ENCODE data around the gene HEYL.
"Not testable (repeated sequence)": the region's sequence is repeated elsewhere in the genome, so short reads cannot be mapped to it uniquely, and the experiment has no call there.

Gene HEYL

DNA sequence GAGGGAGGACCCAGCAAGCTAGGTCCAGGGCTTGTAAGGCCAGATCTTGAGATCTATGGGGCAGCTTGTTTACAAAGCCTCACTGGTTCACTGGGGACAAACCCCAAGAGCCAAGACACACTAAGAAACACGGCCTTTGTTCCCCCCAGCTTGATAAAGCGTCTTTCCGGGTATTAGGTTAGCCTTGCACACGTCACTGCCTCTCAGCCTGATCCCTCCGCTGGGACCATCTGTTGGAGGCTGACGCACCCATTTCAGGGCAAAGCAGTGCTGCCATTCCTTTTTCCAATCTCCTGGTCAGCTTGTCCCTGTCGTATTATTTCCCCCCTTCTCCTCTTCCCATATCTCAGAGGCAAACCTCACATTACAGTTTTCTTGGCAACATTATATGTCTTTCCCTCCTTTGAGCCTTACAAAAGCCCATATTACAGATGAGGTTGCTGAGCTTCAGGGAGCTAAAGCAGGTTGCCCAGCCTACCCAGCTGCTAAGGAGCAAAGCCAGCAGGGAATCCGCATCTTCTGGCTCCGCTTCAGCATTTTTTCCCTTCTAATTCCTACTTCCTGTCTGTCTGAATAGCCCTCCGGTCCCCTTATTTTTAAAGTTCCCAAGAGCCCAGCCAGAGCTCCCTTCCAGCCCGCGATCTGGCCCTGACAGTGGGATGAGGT is 4.1 kb downstream of the HEYL start:
- no peak for DNase-seq

DNA sequence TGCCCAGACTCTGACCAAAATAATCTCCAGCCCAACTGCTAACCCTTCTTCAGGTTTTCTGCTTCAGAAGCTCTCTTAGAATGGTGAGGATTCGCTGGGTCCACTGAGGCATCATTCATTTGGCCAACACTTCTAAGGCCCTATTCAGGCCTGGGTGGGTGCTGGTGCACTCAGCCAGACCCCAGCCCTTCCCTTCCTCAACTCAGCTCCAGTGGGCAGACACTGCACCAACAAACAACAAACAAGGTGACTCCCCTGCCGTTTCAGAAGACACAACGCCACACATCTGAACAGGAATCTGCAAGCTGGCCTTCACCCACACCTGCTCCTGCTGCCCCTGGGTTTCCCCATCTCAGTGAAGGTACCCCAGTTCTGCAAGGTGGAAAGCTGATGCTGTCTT is 6.0 kb downstream of the HEYL start:
- DNase-seq = no peak

DNA sequence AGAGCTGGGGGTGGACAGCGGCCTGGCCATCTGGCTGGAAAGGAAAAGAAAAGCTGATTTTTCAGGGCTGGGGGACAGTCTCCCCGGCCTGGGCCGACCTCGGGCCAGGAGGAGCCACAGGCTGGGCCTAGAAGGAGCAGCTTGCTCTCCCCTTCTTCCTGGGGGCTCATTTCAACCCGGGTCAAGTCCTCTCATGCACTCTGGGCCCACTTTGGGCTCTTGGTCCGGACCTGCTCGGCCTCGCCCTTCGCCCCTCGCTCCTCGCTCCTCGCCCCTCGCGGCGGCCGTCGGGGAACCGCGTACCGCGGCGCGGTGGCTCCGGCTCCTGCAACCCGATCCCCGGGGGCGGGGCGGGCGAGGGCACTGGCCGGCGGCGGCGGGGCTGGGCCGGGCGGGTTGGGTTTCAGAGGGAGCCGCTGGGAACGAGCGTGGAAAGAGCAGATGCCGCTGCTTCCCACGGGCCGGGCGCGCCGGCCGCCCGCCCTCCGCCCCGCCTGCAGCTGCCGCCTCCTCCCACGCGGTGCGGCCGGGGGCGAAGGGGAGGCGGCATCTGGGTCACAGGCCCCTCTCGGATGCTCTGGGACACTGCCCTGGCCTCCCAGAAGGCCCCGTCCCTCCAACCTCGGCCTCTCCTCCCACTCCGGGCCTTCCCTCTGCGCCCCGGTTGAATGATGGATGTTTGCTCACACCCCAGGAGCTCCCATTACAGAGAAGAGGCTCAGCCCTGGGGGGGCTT is 6.6 kb downstream of the HEYL start:
- no peak for DNase-seq

DNA sequence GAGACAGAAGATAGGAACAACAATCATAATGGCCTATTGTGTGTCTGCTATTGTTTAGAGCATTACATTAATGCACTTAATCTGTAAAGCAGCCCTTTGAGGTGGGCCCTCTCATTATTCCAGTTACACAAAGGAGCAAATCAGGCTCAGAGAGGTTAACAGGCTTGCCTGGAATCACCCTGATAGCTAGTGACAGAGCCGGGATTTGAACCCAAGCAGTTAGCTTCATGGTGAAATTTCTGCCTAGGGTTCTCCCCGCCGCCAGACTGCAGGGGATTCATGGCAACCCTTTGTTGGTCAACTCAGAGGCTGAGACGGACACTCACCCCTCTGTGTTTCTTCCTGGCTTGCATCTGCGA is 7.1 kb downstream of the HEYL start:
- DNase-seq = no peak

DNA sequence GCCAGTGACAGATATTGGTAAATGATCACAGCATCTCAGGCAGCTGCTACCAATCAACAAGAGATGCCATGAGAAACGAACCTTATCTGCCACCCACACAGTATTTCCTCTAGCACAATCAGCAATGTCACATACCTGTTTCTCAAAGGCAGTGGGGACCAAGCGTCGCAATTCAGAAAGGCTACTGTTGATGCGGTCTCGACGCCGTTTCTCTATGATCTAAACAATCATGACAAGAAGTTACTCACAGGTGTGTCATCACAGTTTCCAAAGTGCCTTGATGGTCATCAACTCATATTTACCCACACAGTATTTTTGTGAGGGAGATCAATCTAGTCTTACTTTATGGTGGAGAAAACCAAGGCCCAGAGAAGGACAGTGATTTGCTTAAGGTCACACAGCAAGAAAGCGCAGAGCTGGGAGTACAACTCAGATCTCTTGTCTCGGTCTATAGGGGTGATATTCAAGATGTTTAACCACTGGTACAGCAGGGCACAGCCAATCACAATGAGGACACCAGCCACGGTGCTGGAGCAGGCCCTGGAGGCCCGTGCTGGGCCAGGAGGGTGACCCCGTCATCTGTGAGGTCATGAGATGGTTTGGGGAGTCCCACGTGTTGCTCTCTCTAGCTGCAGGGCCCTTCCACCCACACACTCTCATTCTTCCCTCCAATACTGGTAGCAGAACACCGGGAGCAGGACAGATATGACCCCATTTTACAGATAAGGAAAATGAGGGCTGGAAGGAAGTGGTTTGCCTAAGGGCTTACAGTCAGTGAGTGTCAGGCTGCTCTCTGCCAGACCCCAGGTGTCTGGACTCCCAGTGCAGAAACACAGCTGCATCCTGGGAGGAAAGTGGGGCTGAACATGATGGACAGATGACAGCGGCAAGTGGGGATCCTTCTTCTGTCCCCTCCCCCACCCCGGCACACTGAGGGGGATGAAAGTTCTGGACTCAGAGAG is 7.8 kb downstream of the HEYL start:
- DNase-seq = no peak

DNA sequence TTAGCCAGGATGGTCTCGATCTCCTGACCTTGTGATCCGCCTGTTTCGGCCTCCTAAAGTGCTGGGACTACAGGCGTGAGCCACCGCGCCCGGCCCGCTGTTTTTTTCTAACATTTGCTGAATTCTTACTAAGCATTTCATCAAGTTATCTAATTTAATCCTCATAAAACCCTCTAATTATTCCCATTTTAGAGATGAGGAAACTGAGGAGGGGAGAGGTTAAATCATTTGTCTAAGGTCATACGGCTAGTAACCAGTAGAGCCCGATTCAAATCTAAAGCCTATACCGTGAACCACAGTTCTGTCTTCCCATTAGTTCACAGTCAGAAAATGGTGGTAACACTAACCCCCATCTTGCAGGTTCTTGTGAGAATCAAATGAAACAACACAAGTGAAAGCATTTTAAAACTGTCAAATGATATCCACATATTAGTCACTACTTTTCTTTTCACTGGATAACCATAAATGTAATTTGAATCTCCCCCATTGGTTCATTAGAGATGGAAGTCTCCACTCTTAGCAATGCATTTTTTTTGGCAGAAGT is 10.6 kb downstream of the HEYL start:
- DNase-seq = no peak

DNA sequence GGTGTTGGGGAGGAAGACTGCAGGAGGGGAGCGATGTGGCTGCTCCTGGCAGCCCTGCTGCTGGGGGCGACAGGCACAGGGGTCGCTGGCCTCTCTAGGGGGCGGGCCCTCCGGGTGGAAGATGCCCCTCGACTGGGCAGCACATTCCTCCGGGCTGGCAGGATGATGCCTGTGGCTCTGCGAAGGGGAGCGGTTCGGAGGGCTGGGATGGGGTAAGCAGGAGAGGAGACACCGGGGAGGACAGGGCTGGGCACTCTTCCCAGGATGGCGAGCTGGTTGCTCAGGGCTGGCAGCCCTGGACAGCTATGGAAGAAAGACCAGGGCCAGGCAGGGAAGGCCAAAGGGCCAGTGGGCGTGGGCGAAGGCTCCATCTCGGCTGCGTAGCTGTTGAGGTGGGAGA is 12.8 kb downstream of the HEYL start:
- DNase-seq = no peak

DNA sequence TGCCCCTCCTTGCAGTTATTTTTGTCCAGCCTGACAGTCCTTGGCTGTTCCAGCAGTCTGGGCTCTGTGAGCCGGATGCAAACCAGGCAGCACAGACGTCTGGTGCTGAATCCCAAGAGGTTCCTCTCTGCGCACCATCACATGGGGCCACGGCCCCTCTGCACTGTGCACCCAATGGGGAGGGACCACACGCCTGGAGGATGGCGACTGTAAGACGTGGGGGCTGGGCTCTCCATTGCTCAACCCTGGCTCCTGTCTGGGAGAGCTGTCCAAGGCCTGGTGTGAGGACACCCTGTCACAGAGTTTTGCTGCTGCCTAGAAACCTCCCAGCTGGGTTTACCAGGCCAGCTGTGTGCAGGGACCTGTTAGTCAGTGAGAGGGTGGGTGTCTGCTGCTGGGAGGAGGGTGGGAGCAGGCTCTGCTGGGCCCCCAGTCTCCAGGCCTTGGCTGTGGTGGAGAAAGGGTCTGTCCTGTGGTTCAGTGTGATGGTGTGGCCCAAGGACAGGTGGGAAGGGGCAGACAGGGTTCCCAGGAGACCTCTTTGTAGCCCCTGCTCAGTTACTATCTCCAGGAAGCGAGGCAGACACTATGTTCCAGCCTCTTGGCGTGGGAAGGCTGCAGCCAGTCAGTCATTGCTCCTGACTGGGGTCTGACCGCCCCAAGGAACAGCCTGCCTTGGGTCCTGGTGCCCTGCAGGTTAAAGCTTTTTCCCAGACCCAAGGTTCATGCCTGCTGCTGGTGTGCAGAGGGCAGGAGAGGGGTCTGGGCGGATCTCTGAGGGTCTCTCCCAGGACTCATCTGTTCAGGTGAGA is 13.8 kb downstream of the HEYL start:
- DNase-seq = no peak

DNA sequence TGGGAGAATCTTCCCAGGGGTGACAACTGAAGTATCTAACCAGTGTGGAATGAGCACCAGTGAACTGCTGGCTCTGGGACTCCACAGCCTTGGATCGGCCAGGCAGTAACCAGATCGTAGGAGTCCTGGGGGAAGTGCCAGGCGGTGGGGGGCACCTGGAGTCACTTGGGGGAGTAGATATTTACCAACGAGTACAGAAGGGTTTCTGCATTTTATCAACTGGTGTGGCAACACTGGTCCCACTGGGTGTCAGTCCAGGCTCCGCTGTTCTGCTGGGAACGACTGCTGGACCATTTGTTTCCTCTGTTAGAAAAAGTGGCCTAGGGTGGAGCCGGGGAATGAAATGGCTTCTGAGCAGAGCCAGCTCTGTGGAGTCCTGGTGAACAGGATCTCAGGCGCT is 14.4 kb downstream of the HEYL start:
- no peak for DNase-seq

DNA sequence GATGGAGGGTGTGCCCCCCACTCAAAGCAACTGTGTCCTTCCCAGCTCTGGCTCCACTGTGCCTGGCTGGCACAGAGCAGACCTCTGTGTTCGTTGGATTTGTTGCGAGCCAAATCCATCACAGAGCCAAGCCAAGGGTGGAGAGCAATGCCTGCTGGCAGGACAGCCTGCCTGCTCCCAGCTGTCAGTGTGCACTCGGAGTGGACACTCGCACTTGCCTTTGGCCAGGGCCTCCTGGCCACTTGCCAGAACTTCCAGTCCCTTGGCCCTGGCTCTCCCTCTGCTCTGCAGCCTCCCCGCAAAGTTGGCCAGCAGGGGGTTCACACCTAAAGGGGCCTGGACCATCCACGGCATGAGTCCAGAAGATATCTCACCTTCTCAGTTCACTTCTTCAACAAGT is 16.4 kb downstream of the HEYL start:
- DNase-seq = no peak

DNA sequence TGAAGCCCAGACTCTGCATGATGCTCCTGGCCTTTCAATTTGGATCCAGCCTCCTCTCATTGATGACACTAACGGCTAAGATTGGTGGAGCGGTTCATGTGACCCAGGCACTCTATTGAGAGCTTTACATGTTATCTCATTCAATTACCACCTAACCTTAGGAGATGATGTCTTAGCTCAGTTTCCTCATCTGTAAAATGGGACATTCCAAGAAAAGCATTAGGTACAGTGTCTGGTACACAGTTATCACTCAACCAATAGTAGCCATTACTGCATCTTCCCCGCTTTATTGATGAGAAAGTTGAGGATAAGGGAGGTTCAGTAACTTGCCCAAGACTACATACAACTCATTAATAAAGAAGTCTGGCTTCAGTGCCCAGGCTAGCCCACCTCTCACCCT is 17.0 kb downstream of the HEYL start:
- no peak for DNase-seq

DNA sequence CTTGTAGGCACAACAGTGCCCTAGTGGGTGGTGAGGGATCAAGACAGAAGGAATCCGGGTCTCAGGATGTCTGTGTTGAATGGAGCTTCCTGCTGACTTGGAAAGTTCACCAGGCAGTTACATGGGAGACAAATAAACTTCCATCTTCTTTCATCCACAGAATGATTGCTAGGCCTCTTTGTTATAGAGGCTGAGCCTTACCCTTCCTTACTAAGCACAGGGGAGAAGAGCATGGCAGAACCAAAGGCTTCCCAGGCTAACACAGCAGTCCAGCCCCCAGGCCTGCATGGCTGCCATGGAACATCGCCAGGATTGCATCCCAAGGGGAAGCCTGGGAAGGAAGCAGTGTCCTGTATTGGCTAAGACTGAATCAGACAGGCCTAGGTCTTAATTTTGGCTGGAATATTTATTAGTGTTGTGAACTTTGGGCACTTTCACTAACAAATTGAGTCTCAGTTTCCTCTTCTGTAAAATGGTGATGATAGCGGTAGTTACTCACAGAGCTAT is 18.7 kb downstream of the HEYL start:
- DNase-seq = no peak

DNA sequence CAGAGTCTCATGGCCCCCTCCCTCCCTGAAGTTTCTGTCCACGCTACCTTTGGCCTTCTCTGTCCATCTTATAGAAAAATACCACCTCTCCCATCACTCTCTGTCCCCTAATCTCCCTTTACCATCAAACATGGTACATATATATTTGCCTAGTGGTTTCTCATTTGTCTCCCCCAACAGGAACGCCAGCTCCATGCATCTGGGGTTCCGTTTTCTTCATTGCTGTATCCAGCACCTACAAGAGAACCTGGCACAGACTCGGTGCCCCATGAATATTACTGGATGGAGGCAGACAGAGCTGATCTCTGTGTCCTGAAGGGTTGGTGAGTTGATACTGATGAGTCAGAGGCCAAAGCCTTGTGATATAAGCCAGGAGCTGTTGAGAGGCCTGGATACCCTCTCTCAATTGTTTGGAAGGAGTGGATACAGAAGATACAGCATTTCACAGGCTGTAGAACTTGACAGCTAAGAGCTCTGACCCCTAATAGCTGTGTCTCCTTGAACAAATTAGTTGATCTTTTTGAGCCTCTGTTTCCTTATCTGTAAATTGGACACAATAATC is 21.9 kb downstream of the HEYL start:
- no peak for DNase-seq

DNA sequence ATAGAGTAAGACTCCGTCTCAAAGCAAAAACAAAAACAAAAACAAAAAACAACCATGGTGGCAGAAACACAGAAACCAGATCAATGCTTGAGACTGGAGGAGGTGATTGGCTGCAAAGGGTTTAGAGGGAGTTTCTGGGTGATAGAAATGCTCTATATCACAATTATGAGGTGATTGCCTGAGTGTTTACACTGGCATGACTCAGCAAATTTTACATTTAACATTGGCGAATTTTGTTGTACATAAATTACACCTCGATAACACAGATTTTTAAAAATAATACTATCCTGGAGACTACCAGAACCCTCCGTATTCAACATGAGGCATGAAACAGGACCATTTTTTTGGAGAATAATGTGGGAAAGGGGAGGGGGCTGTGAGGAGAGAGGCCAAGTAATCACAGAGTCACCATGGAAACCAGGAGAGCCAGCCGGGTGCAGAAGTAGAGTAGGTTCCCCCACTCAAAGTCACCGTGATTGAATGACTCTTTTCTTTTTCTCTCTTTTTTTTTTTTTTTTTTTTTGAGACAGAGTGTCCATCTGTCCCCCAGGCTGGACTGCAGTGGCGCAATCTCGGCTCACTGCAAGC is 24.3 kb downstream of the HEYL start:
- DNase-seq = no peak

DNA sequence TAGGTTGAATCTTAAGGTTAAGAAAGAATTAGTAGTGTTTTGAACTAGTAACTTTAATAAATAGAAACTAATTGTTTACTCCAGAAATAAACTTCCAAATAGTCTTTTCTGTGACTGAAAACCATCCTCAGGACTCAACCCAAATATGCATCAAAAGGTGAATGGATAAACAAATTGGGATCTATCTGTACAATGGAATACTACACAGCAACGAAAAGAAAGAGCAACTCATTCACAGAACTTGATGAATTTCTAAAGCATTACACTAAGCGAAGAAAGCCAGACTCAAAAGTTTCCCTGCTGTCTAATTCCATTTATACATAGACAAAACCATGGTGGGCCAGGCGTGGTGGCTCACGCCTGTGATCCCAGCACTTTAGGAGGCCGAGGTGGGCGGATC is 25.0 kb downstream of the HEYL start:
- no peak for DNase-seq

DNA sequence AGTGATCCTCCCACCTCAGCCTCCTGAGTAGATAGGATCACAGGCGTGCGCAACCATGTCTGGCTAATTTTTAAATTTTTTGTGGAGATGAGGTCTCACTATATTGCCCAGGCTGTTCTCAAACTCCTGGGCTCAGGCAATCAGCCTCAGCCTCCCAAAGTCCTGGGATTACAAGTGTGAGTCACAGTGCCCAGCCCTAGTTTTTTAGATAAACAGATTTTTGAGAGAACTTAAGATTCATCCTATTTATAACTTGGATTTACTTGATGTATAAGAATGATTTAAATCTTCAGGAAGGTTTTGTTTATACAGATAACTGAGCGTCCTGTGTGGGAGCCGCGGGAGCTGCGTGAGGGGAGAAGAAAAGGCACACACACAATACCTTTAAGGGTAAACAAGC is 26.2 kb downstream of the HEYL start:
- DNase-seq = no peak

DNA sequence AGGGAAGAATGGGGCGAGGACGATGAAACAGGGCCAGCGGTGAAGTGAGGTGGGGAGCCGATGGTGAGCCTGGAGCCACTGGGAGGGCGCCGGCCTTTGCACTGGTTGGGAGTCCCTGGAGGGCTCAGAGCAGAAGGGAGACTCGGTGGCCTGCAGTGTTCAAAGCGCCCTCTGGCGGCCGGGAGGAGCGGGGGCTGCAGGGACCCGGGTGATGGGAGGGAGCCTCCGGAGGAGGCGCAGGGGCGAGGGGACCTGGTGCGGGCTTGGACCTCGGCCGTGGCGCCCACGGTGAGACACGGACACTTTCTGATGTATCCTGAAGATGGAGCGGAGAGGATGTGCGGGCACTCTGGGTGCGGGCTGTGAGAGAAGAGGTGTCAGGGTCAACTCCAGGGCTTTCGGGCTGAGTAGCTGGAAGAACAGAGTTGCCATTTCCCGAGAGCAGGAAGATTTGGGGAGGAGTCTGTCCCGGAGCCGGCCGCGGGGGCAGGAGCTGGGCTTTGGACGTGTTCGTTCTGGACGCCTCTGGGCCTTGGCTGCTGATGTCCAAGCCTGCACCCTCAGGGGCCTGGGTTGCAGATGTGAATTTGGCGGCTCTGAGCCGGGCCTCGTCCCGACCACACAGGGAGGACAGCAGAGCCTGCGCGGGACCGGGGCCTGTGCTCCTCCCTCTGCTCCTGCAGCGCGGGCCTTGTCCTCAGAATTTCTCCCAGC is 29.7 kb downstream of the HEYL start:
- peak; percentile 65 for DNase-seq

DNA sequence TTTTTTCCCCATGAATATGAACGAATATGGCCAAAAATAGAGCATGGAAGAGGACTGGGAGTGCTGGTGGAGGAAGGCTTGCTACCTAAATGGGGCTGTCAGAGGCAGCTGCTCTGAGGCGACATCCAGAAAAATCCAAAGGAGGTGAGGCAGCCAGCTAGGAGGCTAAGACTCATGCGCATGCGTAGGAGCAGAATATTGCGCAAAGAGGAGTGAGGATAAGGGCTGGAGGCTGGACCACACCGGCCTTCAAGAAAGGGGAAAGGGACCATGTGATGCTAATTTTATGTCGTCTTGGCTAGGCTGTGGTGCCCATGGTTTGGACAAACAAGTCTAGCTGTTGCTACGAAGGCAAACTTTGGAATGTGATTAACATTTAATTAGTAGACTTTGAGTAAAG is 30.5 kb downstream of the HEYL start:
- no peak for DNase-seq

DNA sequence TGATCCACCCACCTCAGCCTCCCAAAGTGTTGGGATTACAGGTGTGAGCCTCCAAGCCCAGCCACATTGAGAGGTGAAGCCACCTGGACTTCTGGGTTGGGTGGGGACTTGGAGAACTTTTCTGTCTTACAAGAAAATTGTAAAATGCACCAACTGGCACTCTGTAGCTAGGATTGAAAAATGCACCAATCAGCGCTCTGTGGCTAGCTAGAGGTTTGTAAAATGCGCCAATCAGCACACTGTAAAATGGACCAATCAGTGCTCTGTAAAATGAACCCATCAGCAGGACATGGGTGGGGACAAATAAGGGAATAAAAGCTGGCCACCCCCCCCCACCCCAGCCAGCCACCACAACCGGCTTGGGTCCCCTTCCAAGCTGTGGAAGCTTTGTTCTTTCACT is 35.8 kb downstream of the HEYL start:
- not testable (repeated sequence) for DNase-seq

DNA sequence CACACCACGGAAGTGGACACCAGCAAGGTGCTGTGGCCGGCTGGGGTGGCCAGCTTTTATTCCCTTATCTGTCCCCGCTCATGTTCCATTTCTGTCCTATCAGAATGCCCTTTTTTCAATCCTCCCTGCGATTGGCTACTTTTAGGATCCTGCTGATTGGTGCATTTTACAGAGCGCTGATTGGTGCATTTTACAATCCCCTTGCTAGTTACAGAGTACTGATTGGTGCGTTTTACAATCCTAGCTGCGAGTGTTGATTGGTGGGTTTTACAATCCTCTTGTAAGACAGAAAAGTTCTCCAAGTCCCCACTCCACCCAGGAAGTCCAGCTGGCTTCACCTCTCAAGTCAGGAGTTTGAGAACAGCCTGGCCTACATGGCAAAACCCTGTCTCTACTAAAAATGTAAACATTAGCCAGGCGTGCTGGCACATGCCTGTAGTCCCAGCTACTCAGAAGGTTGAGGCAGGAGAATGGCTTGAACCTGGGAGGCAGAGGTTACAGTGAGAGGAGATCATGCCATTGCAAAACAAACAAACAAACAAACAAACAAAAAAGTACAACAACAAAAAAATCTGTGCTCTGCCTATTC is 37.7 kb downstream of the HEYL start:
- DNase-seq = not testable (repeated sequence)

DNA sequence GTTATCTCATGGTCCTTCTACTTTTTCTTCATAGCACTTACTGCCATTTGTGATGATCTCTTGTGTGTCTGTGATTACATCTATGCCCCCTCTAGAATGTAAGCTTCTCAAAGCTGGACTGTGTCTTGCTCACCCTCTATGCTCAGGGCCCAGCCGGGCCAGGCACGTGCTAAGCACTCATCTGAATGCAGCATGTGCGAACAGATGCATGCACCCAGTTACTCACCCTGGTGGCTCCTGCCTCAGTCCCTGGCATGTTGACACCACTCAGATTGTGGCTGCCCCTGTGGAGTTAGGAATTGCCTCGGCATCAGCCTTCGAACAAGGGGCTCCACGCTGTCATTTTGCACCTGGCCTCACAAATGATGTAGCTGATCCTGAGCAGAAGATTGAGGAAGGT is 43.3 kb downstream of the HEYL start:
- DNase-seq = no peak
